ENCODE results near the gene ARL6IP4.

Gene ARL6IP4

GRCh38 chr12:123030686-123031085, 50.2 kb downstream of the ARL6IP4 start:
- no peak overlapping the region for H3K4me3 ChIP-seq (ENCODE audit: low read depth, low read length)
- no peak for DNase-seq (ENCODE audit: low read depth)
- no peak for TF ChIP-seq CTCF (conservative IDR thresholded peaks at IDR 0.05; ENCODE audit: low read depth, low read length)

- no peak for DNase-seq (ENCODE audit: low read depth)
- H3K4me3 ChIP-seq (ENCODE audit: low read depth, low read length): no peak overlapping the region
- no peak for TF ChIP-seq CTCF (conservative IDR thresholded peaks at IDR 0.05; ENCODE audit: low read depth, low read length)
Observed at GRCh38 chr12:123031171-123031845, 50.8 kb downstream of the ARL6IP4 start.

Data from choroid plexus epithelial cell (primary cell).